Parathyroid adenoma (tissue), 2 donors: ENCODE measurements around the gene BTAF1.

Experiments
- H2AFZ ChIP-seq: fragments of 300-600 bp; sonication (generic); one replicate; pipeline ENCODE4 v1.7.0; 2017; ENCODE audit warnings: antibody characterized with exemption, mild to moderate bottlenecking
- H3K27ac ChIP-seq: fragments of 300-600 bp; sonication (generic); one replicate; pipeline ENCODE4 v1.7.0; 2017
- H3K27me3 ChIP-seq: fragments of 300-600 bp; sonication (generic); one replicate; pipeline ENCODE4 v1.7.0; 2017; ENCODE audit warnings: low read length; ENCODE audit not compliant: control insufficient read depth, insufficient read depth
- H3K36me3 ChIP-seq: fragments of 300-600 bp; sonication (generic); one replicate; pipeline ENCODE4 v1.7.0; 2017; ENCODE audit warnings: low read length; ENCODE audit not compliant: control insufficient read depth, insufficient read depth
- H3K4me1 ChIP-seq: fragments of 300-600 bp; sonication (generic); one replicate; pipeline ENCODE4 v1.7.0; 2017; ENCODE audit warnings: control low read depth
- H3K4me2 ChIP-seq: fragments of 300-600 bp; sonication (generic); one replicate; pipeline ENCODE4 v1.7.0; 2017; ENCODE audit warnings: low read length
- H3K4me3 ChIP-seq: fragments of 300-600 bp; sonication (generic); one replicate; pipeline ENCODE4 v1.7.0; 2017; ENCODE audit warnings: low read depth, low read length
- H3K79me2 ChIP-seq: fragments of 300-600 bp; sonication (generic); one replicate; pipeline ENCODE4 v1.7.0; 2017; ENCODE audit warnings: control low read depth
- H3K9ac ChIP-seq: fragments of 300-600 bp; sonication (generic); one replicate; pipeline ENCODE4 v1.7.0; 2017; ENCODE audit warnings: mild to moderate bottlenecking
- H3K9me3 ChIP-seq: fragments of 300-600 bp; sonication (generic); one replicate; pipeline ENCODE4 v1.7.0; 2017; ENCODE audit warnings: low read length; ENCODE audit not compliant: control insufficient read depth
- TF ChIP-seq, protein P1 (sequence below): fragments of 300-600 bp; sonication (generic); IDR thresholded peaks from one replicate; pipeline ENCODE4 v1.7.0; 2017; ENCODE audit warnings: antibody characterized with exemption, mild to moderate bottlenecking
- donor health status: primary hyperparathyroidism.

BTAF1 gene

GRCh38 chr10:91880310-91880709, 43.3 kb upstream of the BTAF1 start:
- peaks cover 6% of the 10 kb centered on the region for H3K4me1 ChIP-seq
- H3K4me2 ChIP-seq: no peak overlapping the region
- H3K79me2 ChIP-seq: no peaks in the 10 kb centered on the region
- no peaks in the 10 kb centered on the region for H3K36me3 ChIP-seq
- no peak overlapping the region for H3K27ac ChIP-seq
- no peak overlapping the region for H3K4me3 ChIP-seq
- no peak overlapping the region for H2AFZ ChIP-seq
- TF ChIP-seq, protein P1, sequence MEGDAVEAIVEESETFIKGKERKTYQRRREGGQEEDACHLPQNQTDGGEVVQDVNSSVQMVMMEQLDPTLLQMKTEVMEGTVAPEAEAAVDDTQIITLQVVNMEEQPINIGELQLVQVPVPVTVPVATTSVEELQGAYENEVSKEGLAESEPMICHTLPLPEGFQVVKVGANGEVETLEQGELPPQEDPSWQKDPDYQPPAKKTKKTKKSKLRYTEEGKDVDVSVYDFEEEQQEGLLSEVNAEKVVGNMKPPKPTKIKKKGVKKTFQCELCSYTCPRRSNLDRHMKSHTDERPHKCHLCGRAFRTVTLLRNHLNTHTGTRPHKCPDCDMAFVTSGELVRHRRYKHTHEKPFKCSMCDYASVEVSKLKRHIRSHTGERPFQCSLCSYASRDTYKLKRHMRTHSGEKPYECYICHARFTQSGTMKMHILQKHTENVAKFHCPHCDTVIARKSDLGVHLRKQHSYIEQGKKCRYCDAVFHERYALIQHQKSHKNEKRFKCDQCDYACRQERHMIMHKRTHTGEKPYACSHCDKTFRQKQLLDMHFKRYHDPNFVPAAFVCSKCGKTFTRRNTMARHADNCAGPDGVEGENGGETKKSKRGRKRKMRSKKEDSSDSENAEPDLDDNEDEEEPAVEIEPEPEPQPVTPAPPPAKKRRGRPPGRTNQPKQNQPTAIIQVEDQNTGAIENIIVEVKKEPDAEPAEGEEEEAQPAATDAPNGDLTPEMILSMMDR: no peak
- no peak overlapping the region for H3K9ac ChIP-seq
- H3K9me3 ChIP-seq: no peaks in the 10 kb centered on the region
- H3K27me3 ChIP-seq: no peaks in the 10 kb centered on the region

DNA sequence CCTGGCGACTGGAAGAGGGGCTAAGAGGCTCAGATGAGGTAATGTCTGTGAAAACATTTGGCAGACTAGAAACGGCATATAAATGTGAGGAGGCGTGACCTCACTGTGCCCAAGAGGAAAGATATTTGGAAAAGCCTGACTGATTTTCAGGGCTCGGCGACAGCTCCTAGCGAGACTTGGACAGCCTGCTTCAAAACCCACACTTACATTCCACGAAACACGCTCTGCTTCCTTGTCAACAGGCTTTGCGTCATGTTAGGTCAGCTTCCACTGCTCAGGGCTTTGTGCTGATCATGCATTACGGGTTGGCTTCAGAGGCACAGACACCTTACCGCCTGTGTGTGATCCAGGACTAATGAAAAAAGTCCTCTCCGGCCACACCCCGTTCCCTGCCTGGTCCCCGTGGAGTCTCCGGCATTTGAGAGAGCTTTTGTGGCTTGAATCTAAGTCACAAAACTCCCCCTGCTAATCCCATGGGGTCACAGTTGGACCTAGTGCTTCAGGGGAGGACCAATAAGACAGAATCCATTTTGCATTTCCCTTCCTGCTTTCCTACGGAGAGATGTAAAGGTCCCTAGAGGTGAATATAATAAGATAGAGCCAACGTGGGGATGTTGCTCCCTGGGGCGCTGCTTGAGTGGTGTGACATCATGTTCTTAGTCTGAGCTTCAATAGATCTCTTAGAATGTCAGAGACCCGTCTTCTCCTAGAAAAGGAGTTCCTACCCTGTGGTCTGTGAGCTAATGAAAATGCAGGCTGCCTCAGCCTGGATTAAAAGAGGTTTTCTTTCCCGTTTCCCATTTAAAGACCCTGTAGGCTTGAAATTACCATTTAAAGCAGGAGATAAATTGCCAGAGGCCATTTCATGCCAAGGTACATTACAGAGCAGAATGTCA, 39.8 kb upstream of the BTAF1 start:
- Histone ChIP-seq H3K4me3 (peak overlapping the region; percentile 33), H3K27ac (peak overlapping the region; percentile 52), H3K9ac (no peak overlapping the region)

DNA sequence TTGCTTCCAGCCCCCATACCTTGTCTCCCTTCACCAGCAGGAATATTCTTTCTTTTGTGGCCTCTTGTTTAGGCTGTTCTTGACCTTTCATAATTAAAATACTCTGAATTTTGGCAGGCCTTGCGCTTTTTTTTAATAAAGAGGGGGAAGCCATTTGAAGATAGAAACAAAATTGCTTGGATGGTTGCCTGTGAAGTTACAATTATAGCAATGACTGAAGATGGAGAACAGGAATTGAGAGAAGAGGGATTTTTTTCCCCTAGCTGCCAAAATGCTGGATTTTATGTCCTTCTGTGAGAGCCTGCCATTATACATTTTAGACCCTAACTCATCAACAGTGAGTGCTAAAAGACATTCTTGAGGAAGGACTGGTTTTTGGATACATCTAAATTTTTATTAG, 39.0 kb upstream of the BTAF1 start:
- H3K36me3 ChIP-seq: no peaks in the 10 kb centered on the region
- no peak overlapping the region for H3K4me3 ChIP-seq
- no peaks in the 10 kb centered on the region for H3K79me2 ChIP-seq
- H3K4me2 ChIP-seq: no peak overlapping the region
- H3K9me3 ChIP-seq: no peaks in the 10 kb centered on the region
- peak overlapping the region; percentile 89 for H2AFZ ChIP-seq
- TF ChIP-seq, protein P1: no peak
- peaks cover 13% of the 10 kb centered on the region for H3K4me1 ChIP-seq
- no peak overlapping the region for H3K9ac ChIP-seq
- no peaks in the 10 kb centered on the region for H3K27me3 ChIP-seq
- H3K27ac ChIP-seq: peak overlapping the region; percentile 52

More for the DNA sequence above, 39.8 kb upstream of the BTAF1 start:
- Histone ChIP-seq H3K27me3 (no peaks in the 10 kb centered on the region), H3K36me3 (no peaks in the 10 kb centered on the region), H3K4me1 (peaks cover 13% of the 10 kb centered on the region), H3K79me2 (no peaks in the 10 kb centered on the region), H3K4me2 (peak overlapping the region; percentile 69), H2AFZ (peak overlapping the region; percentile 89), H3K9me3 (no peaks in the 10 kb centered on the region)
- TF ChIP-seq, protein P1: no peak

DNA sequence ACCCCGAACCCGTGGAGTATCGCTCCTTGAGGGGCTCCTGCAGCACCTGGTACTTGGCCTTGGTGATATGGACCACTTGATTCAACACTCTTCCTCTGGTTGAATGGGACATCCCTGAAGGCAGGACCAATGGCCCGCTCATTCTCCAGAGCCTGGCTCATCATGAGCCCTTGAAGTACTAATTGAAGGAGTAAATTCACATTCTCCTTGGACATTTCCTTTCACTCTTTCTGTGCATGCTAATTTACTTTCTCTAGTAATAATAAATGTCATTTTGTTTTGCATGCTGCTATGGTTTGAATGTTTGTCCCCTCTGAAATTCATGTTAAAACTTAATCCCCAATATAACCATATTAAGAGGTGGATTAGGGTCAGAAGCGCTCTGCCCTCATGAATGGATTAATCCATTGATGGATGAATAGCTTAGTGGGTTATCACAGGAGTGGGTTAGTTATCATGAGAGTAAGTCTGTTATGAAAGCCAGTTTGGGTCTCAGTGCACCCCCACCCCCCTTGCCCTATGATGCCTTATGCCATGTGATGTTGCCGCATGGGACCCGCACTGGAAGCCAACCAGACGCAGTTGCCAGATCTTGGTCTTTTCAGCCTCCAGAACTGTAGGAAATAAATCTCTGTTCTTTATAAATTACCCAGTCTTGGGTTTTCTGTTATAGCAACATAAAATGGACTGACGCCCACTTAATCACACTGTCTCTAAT, 38.0 kb upstream of the BTAF1 start:
- TF ChIP-seq, protein P1: no peak
- Histone ChIP-seq H3K27me3 (no peaks in the 10 kb centered on the region), H3K4me2 (no peak overlapping the region), H2AFZ (no peak overlapping the region), H3K9ac (no peak overlapping the region), H3K4me3 (no peak overlapping the region), H3K27ac (no peak overlapping the region), H3K79me2 (no peaks in the 10 kb centered on the region), H3K9me3 (no peaks in the 10 kb centered on the region), H3K4me1 (peaks cover 13% of the 10 kb centered on the region), H3K36me3 (no peaks in the 10 kb centered on the region)
